Measurements from ENCODE around the gene SUPT5H. TPM values are rescaled to one million over a fixed set of nuclear protein-coding genes. Genes with fewer than 3 reads are reported as not detected.

The SUPT5H gene
- total RNA-seq (100 to 1,000 TPM in 1 of 2 donors, 10 to 100 TPM in 1; 55.1 to 105 TPM), polyA plus RNA-seq (100 to 1,000 TPM in 1 of 2 donors, 10 to 100 TPM in 1; 71.0 to 127 TPM)
- long read RNA-seq, donor 1, partial matches to known transcripts: 6 of 12 reads
- long read RNA-seq, donor 1, other reads (novel, unspliced or antisense): 0 of 12 reads
- long read RNA-seq, donor 2, partial matches to known transcripts: 5 of 9 reads
- long read RNA-seq, donor 2, other reads (novel, unspliced or antisense): 0 of 9 reads
- long read RNA-seq, donor 3, partial matches to known transcripts: 0 of 3 reads
- long read RNA-seq, donor 3, other reads (novel, unspliced or antisense): 0 of 3 reads
- long read RNA-seq, donor 4, partial matches to known transcripts: 5 of 8 reads
- long read RNA-seq, donor 4, other reads (novel, unspliced or antisense): 0 of 8 reads
- long read RNA-seq, donor 5, partial matches to known transcripts: 20 of 26 reads
- long read RNA-seq, donor 5, other reads (novel, unspliced or antisense): 0 of 26 reads

GRCh38 chr19:39445196-39446111 lies at the start of gene SUPT5H:
SUPT5H (plus strand) TSS chr19:39445582; CDS start chr19:39445891, 309 bp downstream.
- TF ChIP-seq, protein P1, sequence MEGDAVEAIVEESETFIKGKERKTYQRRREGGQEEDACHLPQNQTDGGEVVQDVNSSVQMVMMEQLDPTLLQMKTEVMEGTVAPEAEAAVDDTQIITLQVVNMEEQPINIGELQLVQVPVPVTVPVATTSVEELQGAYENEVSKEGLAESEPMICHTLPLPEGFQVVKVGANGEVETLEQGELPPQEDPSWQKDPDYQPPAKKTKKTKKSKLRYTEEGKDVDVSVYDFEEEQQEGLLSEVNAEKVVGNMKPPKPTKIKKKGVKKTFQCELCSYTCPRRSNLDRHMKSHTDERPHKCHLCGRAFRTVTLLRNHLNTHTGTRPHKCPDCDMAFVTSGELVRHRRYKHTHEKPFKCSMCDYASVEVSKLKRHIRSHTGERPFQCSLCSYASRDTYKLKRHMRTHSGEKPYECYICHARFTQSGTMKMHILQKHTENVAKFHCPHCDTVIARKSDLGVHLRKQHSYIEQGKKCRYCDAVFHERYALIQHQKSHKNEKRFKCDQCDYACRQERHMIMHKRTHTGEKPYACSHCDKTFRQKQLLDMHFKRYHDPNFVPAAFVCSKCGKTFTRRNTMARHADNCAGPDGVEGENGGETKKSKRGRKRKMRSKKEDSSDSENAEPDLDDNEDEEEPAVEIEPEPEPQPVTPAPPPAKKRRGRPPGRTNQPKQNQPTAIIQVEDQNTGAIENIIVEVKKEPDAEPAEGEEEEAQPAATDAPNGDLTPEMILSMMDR (IDR thresholded peaks at IDR 0.05; ENCODE audit: control extremely low read depth, extremely low read depth): no peak
- H3K4me3 ChIP-seq: peak within 1 kb of the TSS; percentile 96
- WGBS, 2 donors: 0% methylated on average over 68 of the region's 68 CpGs
- peaks cover 0 to 15% (median 10%) of the 10 kb centered on the region in 4 donors for H3K36me3 ChIP-seq (ENCODE audit: control insufficient read depth in 4 of 4, insufficient read depth in 4 of 4, low read length in 4 of 4)
- ATAC-seq (ENCODE audit: insufficient read depth, low FRiP score) (peak; percentile 99), DNase-seq (peak; percentile 96 to 99 (median 98))
- peak within 1 kb of the TSS; percentile 82 to 94 for H3K9ac ChIP-seq (ENCODE audit: insufficient read depth in 1 of 2, low read length in 2 of 2)
- no peaks in the 10 kb centered on the region for H3K27me3 ChIP-seq (ENCODE audit: control insufficient read depth in 3 of 3, insufficient read depth in 3 of 3, low read length in 2 of 3)
- H3K9me3 ChIP-seq (ENCODE audit: control insufficient read depth in 4 of 4, insufficient read depth in 3 of 4, low read length in 3 of 4): no peaks in the 10 kb centered on the region
- peak within 1 kb of the TSS; percentile 88 to 90 for H3K27ac ChIP-seq (ENCODE audit: low read depth in 1 of 2, low read length in 1 of 2)
- H3K4me1 ChIP-seq (ENCODE audit: control insufficient read depth in 5 of 5, insufficient read depth in 5 of 5, low read length in 5 of 5): peaks cover 0 to 12% (median 10%) of the 10 kb centered on the region in 5 donors

- ATAC-seq (ENCODE audit: insufficient read depth, low FRiP score): peak; percentile 75
- WGBS, 2 donors: 30 to 41% methylated on average over 15 to 17 of the region's 17 CpGs
- Histone ChIP-seq H3K4me1 (ENCODE audit: control insufficient read depth in 5 of 5, insufficient read depth in 5 of 5, low read length in 5 of 5) (peaks cover 0 to 29% (median 9%) of the 10 kb centered on the region in 5 donors), H3K9ac (ENCODE audit: insufficient read depth in 1 of 2, low read length in 2 of 2) (no peak overlapping the region), H3K27me3 (ENCODE audit: control insufficient read depth in 3 of 3, insufficient read depth in 3 of 3, low read length in 2 of 3) (no peaks in the 10 kb centered on the region), H3K4me3 (peak overlapping the region; percentile 10), H3K9me3 (ENCODE audit: control insufficient read depth in 4 of 4, insufficient read depth in 3 of 4, low read length in 3 of 4) (no peaks in the 10 kb centered on the region), H3K27ac (ENCODE audit: low read depth in 1 of 2, low read length in 1 of 2) (peak overlapping the region; percentile 29 to 97), H3K36me3 (ENCODE audit: control insufficient read depth in 4 of 4, insufficient read depth in 4 of 4, low read length in 4 of 4) (peaks cover 0 to 17% (median 14%) of the 10 kb centered on the region in 4 donors)
- TF ChIP-seq, protein P1 (IDR thresholded peaks at IDR 0.05; ENCODE audit: control extremely low read depth, extremely low read depth): peak; percentile 96
- DNase-seq: peak; percentile 85 to 89 (median 88)
Measured at GRCh38 chr19:39397360-39398296, 47.8 kb upstream of the SUPT5H start.

DNA sequence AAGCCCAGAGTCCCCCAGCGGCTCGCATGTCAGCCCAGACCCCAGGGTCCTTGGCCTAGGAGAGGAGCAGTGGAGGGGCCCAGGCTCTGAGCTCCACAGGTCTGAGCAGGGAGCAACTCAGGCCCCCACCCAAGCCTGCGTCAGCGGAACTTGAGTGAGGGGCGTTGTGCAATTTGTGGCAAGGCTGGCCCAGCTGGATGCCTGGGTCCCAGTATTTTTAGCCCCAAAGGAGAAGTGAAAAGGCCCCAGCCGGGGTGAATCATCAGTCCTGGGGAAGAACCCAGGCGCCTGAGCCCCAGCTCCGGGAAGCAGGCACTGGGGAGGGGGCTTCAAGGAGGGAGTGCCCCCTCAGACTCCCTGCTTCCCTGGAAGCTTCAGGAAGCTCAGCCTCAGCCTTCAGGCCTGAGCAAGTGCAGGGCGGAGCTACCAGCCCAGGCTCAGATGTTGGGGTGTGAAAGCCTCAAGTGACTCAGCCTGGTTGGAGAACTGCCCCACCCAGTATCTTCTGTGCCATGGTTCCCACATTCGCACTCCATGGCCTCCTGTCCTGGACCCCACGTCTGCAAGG lies 47.0 kb upstream of the SUPT5H start:
- H3K4me1 ChIP-seq (ENCODE audit: control insufficient read depth in 5 of 5, insufficient read depth in 5 of 5, low read length in 5 of 5): peaks cover 0 to 29% (median 12%) of the 10 kb centered on the region in 5 donors
- ATAC-seq (ENCODE audit: insufficient read depth, low FRiP score): peak; percentile 12

More for the DNA sequence above, 47.0 kb upstream of the SUPT5H start:
- H3K27me3 ChIP-seq (ENCODE audit: control insufficient read depth in 3 of 3, insufficient read depth in 3 of 3, low read length in 2 of 3): no peaks in the 10 kb centered on the region
- peaks cover 0 to 16% (median 13%) of the 10 kb centered on the region in 4 donors for H3K36me3 ChIP-seq (ENCODE audit: control insufficient read depth in 4 of 4, insufficient read depth in 4 of 4, low read length in 4 of 4)
- no peak for DNase-seq
- WGBS, 2 donors: 51 to 60% methylated on average over 11 of the region's 11 CpGs
- H3K27ac ChIP-seq (ENCODE audit: low read depth in 1 of 2, low read length in 1 of 2): peak overlapping the region; percentile 29 to 97
- no peaks in the 10 kb centered on the region for H3K9me3 ChIP-seq (ENCODE audit: control insufficient read depth in 4 of 4, insufficient read depth in 3 of 4, low read length in 3 of 4)
- H3K9ac ChIP-seq (ENCODE audit: insufficient read depth in 1 of 2, low read length in 2 of 2): no peak overlapping the region
- TF ChIP-seq, protein P1 (IDR thresholded peaks at IDR 0.05; ENCODE audit: control extremely low read depth, extremely low read depth): no peak
- peak overlapping the region; percentile 10 for H3K4me3 ChIP-seq
